Stomach smooth muscle (tissue), 2 donors: ENCODE measurements around the gene ZNF8.
A peak's percentile ranks its signal among the peaks of the same experiment; 100 is the strongest.

ENCODE experiments used
- H3K27ac ChIP-seq: one replicate; pipeline ENCODE4 v1.7.0; 2013; ENCODE audit warnings: mild to moderate bottlenecking, low read length, inconsistent platforms
- H3K27me3 ChIP-seq, 2 donors: one replicate each; pipeline ENCODE4 v1.7.0; 2013; ENCODE audit warnings: low read length in 2 of 2; ENCODE audit not compliant: insufficient read depth in 2 of 2, control insufficient read depth in 1 of 2
- H3K36me3 ChIP-seq, 2 donors: one replicate each; pipeline ENCODE4 v1.7.0; 2013; ENCODE audit warnings: low read length in 2 of 2; ENCODE audit not compliant: control insufficient read depth in 2 of 2, insufficient read depth in 2 of 2
- H3K4me1 ChIP-seq: one replicate; pipeline ENCODE4 v1.7.0; 2013; ENCODE audit warnings: low read length; ENCODE audit not compliant: control insufficient read depth, insufficient read depth
- H3K4me3 ChIP-seq, 2 donors: one replicate each; pipeline ENCODE4 v1.7.0; 2013; ENCODE audit warnings: low read length in 2 of 2
- H3K9ac ChIP-seq, 2 donors: one replicate each; pipeline ENCODE4 v1.7.0; 2013; ENCODE audit warnings: low read length in 2 of 2, mild to moderate bottlenecking in 1 of 2
- H3K9me3 ChIP-seq, 2 donors: one replicate each; pipeline ENCODE4 v1.7.0; 2013; ENCODE audit warnings: low read length in 2 of 2; ENCODE audit not compliant: control insufficient read depth in 2 of 2
- donor health status: healthy.
- donor health status: Pancreatic carcinoma.

Gene ZNF8

GRCh38 chr19:58315580-58315979 lies 36.8 kb downstream of the ZNF8 start:
- Histone ChIP-seq H3K27me3 (no peaks in the 10 kb centered on the region), H3K9me3 (no peaks in the 10 kb centered on the region), H3K9ac (no peak overlapping the region), H3K4me3 (no peak overlapping the region), H3K4me1 (no peaks in the 10 kb centered on the region), H3K36me3 (peaks cover 41 to 44% of the 10 kb centered on the region in 2 donors), H3K27ac (no peak overlapping the region)

DNA sequence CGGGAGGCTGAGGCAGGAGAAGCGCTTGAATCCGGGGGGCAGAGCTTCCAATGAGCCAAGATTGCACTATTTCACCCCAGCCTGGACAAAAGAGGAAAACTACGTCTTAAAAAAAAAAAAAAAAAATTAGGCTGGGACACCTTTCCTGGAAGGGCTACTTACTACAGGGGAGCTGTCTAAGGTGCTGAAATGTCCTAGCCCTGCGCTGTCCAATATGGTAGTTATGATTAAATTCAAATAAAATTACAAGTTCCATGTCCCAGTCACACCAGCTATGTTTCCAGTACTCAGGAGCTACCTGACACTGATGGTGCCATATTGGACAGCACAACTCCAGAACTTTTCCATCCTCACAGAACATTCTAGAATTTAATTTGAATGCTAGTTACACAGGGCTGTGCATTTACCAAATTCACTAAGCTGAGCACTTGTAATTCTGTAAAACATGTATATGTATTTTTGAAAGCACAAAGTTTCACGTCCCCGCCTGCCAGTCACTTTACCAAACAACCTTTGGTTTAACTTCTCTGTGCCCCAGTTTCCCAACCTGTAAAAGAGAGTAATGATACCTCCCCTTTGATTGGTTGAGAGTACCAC lies 38.8 kb downstream of the ZNF8 start:
- Histone ChIP-seq H3K4me3 (no peak overlapping the region), H3K9me3 (no peaks in the 10 kb centered on the region), H3K4me1 (no peaks in the 10 kb centered on the region), H3K36me3 (peaks cover 33% of the 10 kb centered on the region in 2 donors), H3K9ac (no peak overlapping the region), H3K27me3 (no peaks in the 10 kb centered on the region), H3K27ac (no peak overlapping the region)

DNA sequence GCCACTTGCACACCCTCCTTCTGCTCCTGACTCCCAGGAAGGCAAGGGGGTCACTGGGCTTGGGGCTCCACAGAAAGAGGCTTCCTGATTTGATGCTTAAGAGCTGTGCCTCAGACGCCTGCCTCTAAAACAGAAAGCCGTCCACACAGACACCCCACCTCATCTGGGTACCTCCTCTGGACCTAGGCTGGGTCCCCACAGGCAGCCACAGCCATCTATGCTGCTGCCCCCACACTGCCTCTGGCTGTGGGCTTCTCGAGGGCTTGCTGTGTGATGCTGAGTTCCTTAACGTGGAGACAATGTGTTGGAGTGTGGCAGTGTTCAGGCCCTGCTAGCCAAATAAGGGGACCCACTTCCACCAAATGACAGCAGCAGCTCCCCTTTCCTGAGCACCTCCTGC lies 39.5 kb downstream of the ZNF8 start:
- H3K4me3 ChIP-seq: no peak overlapping the region

DNA sequence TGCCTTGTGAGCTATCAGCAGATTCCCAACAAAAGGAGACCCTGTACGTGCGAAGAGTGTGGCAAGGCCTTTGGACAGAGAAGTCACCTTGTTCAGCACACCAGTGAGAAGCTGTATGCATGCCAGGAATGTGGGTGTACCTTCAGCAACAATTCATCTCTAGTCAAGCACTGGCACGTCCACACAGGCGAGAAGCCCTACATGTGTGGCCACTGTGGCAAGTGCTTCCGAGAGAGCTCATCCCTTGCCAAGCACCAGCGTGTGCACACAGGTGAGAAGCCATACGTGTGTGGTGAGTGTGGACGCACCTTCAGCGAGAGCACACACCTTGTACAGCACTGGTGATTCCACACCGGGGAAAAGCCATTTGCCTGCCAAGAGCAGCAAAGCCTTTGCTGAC lies 40.5 kb downstream of the ZNF8 start:
- Histone ChIP-seq H3K27ac (no peak overlapping the region), H3K9me3 (no peaks in the 10 kb centered on the region), H3K4me3 (no peak overlapping the region), H3K9ac (no peak overlapping the region), H3K27me3 (no peaks in the 10 kb centered on the region), H3K4me1 (no peaks in the 10 kb centered on the region), H3K36me3 (peaks cover 22 to 24% of the 10 kb centered on the region in 2 donors)

More for the DNA sequence above, 39.5 kb downstream of the ZNF8 start:
- no peaks in the 10 kb centered on the region for H3K9me3 ChIP-seq
- no peak overlapping the region for H3K27ac ChIP-seq
- H3K4me1 ChIP-seq: no peaks in the 10 kb centered on the region
- H3K27me3 ChIP-seq: no peaks in the 10 kb centered on the region
- no peak overlapping the region for H3K9ac ChIP-seq
- H3K36me3 ChIP-seq: peaks cover 29% of the 10 kb centered on the region in 2 donors

DNA sequence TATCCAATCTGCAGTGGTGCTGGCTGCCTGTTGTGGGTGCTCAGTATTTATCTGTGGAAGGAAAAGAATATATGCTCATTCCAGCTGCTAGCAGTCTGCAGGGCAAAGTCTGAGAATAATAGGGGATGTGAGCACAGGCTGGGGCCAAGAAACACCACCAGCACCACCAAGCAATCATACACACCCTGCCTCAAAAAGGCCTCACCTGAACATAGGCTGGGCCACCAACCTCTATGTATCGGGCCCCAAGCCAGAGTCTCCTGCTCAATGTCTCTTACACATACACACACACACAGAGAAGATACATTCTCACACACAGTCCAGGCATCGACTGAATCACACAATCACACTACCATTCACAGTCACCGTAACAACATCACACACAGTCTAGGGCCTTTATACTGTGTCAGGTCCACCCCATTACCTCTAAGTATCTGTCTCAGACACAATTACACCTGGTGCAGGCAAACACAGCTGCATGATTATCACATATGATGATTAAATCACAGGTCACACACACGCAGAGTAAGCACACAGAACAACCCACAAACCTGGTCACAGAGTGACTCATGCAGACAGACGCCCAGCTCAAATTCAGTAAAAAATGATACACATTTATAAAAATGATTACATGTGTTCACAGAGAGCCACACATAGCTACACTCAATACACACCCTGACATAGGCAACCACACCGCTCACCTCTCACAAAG lies 46.7 kb downstream of the ZNF8 start:
- H3K4me1 ChIP-seq: peaks cover 33% of the 10 kb centered on the region
- no peaks in the 10 kb centered on the region for H3K27me3 ChIP-seq
- peaks cover 0 to 8% of the 10 kb centered on the region in 2 donors for H3K36me3 ChIP-seq
- H3K9me3 ChIP-seq: no peaks in the 10 kb centered on the region
- peak overlapping the region; percentile 98 to 100 for H3K4me3 ChIP-seq
- H3K27ac ChIP-seq: no peak overlapping the region
- H3K9ac ChIP-seq: peak overlapping the region in 1 of 2 donors; percentile 98

GRCh38 chr19:58326501-58326913 lies 47.8 kb downstream of the ZNF8 start:
- Histone ChIP-seq H3K27ac (peak overlapping the region; percentile 86), H3K36me3 (peaks cover 0 to 8% of the 10 kb centered on the region in 2 donors), H3K9me3 (no peaks in the 10 kb centered on the region), H3K9ac (peak overlapping the region; percentile 92 to 98), H3K4me3 (peak overlapping the region; percentile 98 to 100), H3K27me3 (no peaks in the 10 kb centered on the region), H3K4me1 (peaks cover 33% of the 10 kb centered on the region)

DNA sequence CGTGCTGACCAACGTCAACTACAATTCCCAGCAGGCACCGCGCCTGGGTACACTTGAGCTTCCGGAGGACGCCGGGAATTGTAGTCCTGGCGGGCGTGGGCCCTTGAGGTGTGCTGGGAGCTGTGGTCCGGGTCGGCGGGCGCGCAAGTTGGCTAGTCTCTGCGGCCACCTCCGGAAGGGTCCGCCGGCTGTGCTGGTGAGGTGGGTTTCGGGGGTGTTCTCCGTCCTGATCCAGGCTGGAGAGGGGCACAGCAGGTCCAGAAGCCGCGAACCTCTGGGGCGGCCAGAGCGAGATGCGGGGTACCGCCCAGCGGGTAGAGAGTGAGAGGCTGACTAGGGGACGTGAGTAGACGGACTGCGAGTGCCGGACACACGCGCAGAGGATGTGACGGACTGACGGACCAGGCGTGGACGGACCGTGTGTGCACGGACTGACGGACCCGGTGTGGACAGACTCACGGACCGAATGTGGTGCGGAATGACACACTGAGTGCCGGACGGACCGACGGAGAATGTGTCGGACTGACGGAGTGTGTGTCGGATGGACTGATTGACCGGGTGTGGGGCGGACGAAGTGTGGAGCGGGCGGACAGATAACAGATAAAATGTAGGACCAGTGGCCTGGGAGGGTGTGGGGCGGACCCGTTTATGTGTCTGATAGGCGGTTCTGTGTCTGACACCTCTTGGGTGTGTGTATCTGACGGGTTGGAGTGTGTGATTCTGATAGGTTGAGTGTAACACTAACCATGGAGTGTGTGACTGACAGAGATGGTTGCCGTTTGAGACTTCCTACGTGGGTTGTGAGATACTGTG lies 48.4 kb downstream of the ZNF8 start, which contains the start of gene ZSCAN22:
Gene ZSCAN22, plus strand, starts transcription at position 81 of the 813 bp plus-strand sequence. CDS start 7,809 bp downstream, outside the sequence.
- Histone ChIP-seq H3K4me3 (peak within 1 kb of the TSS; percentile 98 to 100), H3K4me1 (peaks cover 33% of the 10 kb centered on the region), H3K36me3 (peaks cover 0 to 5% of the 10 kb centered on the region in 2 donors), H3K9ac (peak within 1 kb of the TSS; percentile 96 to 98), H3K9me3 (no peaks in the 10 kb centered on the region), H3K27ac (peak within 1 kb of the TSS; percentile 86), H3K27me3 (no peaks in the 10 kb centered on the region)

DNA sequence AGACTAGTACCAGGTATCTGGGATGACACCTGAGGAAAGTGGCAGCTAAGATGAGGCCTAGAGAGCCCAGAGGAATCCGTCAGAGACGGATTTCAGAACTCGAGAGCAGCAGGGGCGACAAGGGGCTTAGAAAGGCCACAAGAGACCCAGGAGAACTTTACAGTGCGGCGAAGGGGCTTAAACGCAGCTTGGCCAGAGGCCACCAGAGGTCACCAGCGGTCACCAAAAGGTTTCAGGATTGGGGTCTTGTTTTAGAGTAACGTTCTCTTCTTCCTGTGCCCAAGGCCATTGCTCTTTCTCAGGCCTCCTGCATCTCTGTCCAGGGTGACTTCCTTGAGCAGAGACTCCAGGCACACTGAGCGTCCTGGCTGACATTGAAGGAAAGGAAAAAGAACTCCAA lies 50.2 kb downstream of the ZNF8 start:
- Histone ChIP-seq H3K9me3 (no peaks in the 10 kb centered on the region), H3K4me3 (no peak overlapping the region), H3K4me1 (peaks cover 33% of the 10 kb centered on the region), H3K27ac (no peak overlapping the region), H3K9ac (no peak overlapping the region), H3K36me3 (no peaks in the 10 kb centered on the region), H3K27me3 (no peaks in the 10 kb centered on the region)

DNA sequence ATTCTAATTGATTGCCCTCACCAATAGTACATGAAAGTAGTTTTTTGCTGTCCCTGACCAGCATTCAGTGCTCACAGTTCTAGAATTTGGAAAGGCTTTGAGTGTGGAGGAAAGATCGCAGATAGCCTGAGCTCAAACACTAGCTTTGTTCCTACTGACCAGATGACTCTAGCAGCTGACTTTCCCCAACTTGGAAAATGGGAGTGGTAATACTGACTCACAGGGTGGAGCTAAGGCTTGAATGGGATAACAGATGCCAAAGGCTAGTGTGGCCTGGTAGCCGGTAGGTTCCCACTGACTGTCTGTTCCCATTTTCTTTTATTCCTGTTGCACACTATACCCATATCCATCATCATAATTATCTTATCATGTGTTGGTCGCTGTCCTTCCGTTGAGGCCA lies 51.7 kb downstream of the ZNF8 start:
- Histone ChIP-seq H3K27ac (no peak overlapping the region), H3K4me3 (no peak overlapping the region), H3K36me3 (peaks cover 5 to 7% of the 10 kb centered on the region in 2 donors), H3K9ac (no peak overlapping the region), H3K4me1 (peaks cover 31% of the 10 kb centered on the region), H3K9me3 (no peaks in the 10 kb centered on the region), H3K27me3 (no peaks in the 10 kb centered on the region)

- Histone ChIP-seq H3K9me3 (no peaks in the 10 kb centered on the region), H3K4me3 (no peak overlapping the region), H3K36me3 (peaks cover 5 to 19% of the 10 kb centered on the region in 2 donors), H3K9ac (no peak overlapping the region), H3K27ac (no peak overlapping the region), H3K27me3 (no peaks in the 10 kb centered on the region), H3K4me1 (peaks cover 13% of the 10 kb centered on the region)
Measured at GRCh38 chr19:58332697-58333096, 53.9 kb downstream of the ZNF8 start.
